ENCODE measurements around the gene PTPRU.

PTPRU gene

GRCh38 chr1:29354511-29355098 is 118.3 kb downstream of the PTPRU start:
- DNase-seq (ENCODE audit: low read depth, low spot score), result peak; percentile 27
- H3K27ac ChIP-seq, result no peak overlapping the region

- DNase-seq (ENCODE audit: low read depth, low spot score), result no peak
- no peak overlapping the region for H3K27ac ChIP-seq
Observed at GRCh38 chr1:29355375-29355774, 119.1 kb downstream of the PTPRU start.

- no peak for DNase-seq (ENCODE audit: low read depth, low spot score)
- H3K27ac ChIP-seq, result no peak overlapping the region
Observed at GRCh38 chr1:29356663-29357062, 120.3 kb downstream of the PTPRU start.

GRCh38 chr1:29357452-29357851 is 121.1 kb downstream of the PTPRU start:
- no peak for DNase-seq (ENCODE audit: low read depth, low spot score)
- no peak overlapping the region for H3K27ac ChIP-seq

- no peak for DNase-seq (ENCODE audit: low read depth, low spot score)
Observed at GRCh38 chr1:29358183-29358582, 121.9 kb downstream of the PTPRU start.

GRCh38 chr1:29360768-29361167 is 124.4 kb downstream of the PTPRU start:
- H3K27ac ChIP-seq, result no peak overlapping the region
- DNase-seq (ENCODE audit: low read depth, low spot score), result no peak

More at GRCh38 chr1:29358183-29358582, 121.9 kb downstream of the PTPRU start:
- no peak overlapping the region for H3K27ac ChIP-seq

GRCh38 chr1:29361686-29362085 is 125.4 kb downstream of the PTPRU start:
- DNase-seq (ENCODE audit: low read depth, low spot score), result no peak
- H3K27ac ChIP-seq, result no peak overlapping the region

GRCh38 chr1:29362116-29362515 is 125.8 kb downstream of the PTPRU start:
- no peak for DNase-seq (ENCODE audit: low read depth, low spot score)
- H3K27ac ChIP-seq, result no peak overlapping the region

GRCh38 chr1:29362764-29363163 is 126.4 kb downstream of the PTPRU start:
- no peak overlapping the region for H3K27ac ChIP-seq
- DNase-seq (ENCODE audit: low read depth, low spot score), result no peak

- H3K27ac ChIP-seq, result no peak overlapping the region
- no peak for DNase-seq (ENCODE audit: low read depth, low spot score)
Observed at GRCh38 chr1:29363536-29363935, 127.2 kb downstream of the PTPRU start.

- H3K27ac ChIP-seq, result no peak overlapping the region
- DNase-seq (ENCODE audit: low read depth, low spot score), result no peak
Observed at GRCh38 chr1:29364101-29364678, 127.9 kb downstream of the PTPRU start.

- no peak overlapping the region for H3K27ac ChIP-seq
- DNase-seq (ENCODE audit: low read depth, low spot score), result no peak
Observed at GRCh38 chr1:29365906-29366670, 129.8 kb downstream of the PTPRU start.

- no peak for DNase-seq (ENCODE audit: low read depth, low spot score)
- H3K27ac ChIP-seq, result no peak overlapping the region
Observed at GRCh38 chr1:29368936-29369932, 132.9 kb downstream of the PTPRU start.

- H3K27ac ChIP-seq, result no peak overlapping the region
- no peak for DNase-seq (ENCODE audit: low read depth, low spot score)
Observed at GRCh38 chr1:29370067-29370466, 133.7 kb downstream of the PTPRU start.

- no peak overlapping the region for H3K27ac ChIP-seq
- DNase-seq (ENCODE audit: low read depth, low spot score), result no peak
Observed at GRCh38 chr1:29371332-29371731, 135.0 kb downstream of the PTPRU start.

- no peak for DNase-seq (ENCODE audit: low read depth, low spot score)
- no peak overlapping the region for H3K27ac ChIP-seq
Observed at GRCh38 chr1:29372108-29372507, 135.8 kb downstream of the PTPRU start.

Data from epithelial cell of prostate (primary cell).